ENCODE measurements around the gene OR52K2.
"Not testable (repeated sequence)": the region's sequence is repeated elsewhere in the genome, so short reads cannot be mapped to it uniquely, and the experiment has no call there.

Gene OR52K2

GRCh38 chr11:4448995-4449394 is at the start of gene OR52K2:
TSS of gene OR52K2 (plus strand) at chr11:4449295. CDS start at chr11:4449340, 45 bp downstream.
- no peak for DNase-seq

DNA sequence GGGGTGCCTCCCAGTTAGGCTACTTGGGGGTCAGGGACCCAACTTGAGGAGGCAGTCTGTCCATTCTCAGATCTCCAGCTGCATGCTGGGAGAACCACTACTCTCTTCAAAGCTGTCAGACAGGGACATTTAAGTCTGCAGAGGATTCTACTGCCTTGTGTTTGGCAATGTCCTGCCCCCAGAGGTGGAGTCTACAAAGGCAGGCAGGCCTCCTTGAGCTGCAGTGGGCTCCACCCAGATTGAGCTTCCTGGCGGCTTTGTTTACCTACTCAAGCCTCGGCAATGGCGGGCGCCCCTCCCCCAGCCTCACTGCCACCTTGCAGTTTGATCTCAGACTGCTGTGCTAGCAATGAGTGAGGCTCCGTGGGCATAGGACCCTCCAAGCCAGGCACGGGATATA is 42.9 kb upstream of the OR52K2 start:
- DNase-seq, result not testable (repeated sequence)

DNA sequence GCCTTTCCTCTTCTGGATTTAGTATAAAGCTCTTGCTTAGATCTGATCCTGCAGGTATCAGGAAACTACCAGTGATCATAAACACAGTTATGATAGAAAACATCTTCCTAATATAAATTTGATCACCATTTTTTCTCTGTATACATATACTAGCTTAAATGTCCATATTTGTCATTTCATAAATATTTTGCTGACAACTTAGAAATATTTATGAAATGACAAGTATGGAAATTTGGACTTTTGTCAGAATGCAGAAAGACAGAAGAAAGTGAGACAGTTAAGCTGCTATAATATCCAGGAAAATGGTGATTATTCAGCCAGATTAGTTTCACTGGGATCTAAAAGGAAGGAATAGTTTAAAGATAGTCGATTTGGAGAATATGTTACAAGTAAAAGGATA is 32.8 kb upstream of the OR52K2 start:
- no peak for DNase-seq

- no peak for DNase-seq
Observed at GRCh38 chr11:4416816-4417215, 32.3 kb upstream of the OR52K2 start.

DNA sequence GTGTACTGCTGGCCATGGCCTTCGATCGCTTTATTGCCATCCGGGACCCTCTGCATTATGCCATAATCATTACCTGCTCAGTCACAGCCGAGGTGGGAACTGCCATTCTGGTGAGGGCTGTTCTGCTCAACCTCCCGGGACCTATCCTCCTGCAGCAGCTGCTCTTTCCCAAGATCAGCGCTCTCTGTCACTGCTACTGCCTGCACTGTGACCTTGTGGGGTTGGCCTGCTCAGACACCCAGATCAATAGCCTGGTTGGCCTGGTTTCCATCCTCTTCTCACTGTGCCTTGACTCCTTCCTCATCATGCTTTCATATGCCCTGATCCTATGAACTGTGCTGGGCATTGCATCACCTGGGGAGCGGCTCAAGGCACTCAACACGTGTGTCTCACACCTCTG is 30.7 kb upstream of the OR52K2 start:
- no peak for DNase-seq

GRCh38 chr11:4430051-4430450 is 19.0 kb upstream of the OR52K2 start:
- no peak for DNase-seq

GRCh38 chr11:4433856-4434255 is 15.2 kb upstream of the OR52K2 start:
- no peak for DNase-seq

- no peak for DNase-seq
Observed at GRCh38 chr11:4436411-4436810, 12.7 kb upstream of the OR52K2 start.

DNA sequence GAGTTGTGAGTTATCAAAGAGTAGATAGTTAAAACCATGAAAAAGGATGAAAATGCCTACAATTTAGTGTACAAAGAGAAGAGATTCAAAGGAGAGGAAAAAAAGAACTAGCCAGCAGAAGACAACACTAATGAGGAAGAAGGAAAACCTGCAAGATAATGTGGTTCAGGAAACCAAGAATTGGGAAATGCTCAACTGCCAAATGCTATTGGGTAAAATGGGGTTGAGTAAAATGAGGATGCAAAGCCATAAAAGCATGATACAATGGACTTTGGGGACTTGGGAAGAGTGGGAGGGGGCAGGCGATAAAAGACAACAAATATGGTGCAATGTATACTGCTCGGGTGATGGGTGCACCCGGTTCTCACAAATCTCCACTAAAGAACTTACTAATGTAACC is 7.6 kb upstream of the OR52K2 start:
- DNase-seq, result no peak

GRCh38 chr11:4443232-4443891 is 5.7 kb upstream of the OR52K2 start:
- no peak for DNase-seq

DNA sequence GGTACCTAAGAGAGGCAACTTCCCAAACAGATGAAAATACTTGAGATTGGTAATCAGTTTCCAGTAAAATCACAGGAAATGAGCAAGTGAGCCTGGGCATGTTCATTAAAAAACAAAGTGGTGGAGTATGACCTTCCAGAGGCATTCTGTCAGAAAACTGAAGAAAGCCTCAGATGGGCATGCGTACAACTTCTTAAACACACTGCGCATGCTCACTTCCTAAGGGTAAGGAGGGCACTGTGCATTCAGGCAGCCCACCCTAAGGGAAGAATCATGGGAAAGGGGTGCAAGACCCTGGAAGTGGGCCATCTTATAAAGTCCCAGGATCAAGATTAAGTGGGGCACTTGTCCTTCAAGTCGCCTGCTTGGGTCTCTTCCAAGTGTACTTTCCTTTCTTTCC is 4.0 kb downstream of the OR52K2 start:
- no peak for DNase-seq

DNA sequence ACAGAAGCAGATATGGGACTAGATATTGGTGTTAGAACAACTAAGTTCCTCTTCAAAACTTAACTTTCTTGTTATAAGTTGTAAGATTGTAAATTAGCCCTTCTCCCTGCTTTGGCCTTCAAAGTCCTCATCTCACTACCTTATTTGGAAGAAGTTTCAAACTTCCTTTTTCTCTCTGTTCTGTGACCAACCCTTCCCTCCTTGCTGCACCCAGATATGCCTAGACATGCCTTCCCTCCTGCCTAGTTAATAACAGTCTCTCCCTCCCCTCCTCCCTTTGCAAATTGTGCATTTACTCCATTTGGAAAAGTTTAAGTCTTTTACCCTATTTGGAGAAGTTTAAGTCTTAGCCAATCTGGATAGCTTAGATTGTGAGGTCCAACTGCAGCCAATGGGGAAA is 4.9 kb downstream of the OR52K2 start:
- DNase-seq, result no peak

DNA sequence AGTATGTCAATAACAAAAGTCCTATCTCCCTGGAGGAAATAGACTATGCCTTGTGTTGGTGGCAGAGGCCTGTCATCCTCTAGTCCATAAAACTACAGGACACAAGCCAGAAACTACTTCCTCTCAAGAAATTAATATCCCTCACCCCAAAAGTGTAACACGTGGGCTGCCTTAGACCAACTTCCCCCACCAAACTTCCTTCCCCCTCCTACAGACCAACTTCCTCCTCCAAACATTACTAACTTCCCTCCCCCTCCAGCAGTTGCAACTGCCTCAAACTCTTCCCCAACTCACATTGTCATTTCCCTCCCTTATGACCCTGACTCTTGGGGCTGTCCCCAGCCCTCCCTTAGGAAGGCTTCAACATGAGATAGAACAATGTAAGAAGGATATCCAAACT is 6.3 kb downstream of the OR52K2 start:
- DNase-seq, result no peak

DNA sequence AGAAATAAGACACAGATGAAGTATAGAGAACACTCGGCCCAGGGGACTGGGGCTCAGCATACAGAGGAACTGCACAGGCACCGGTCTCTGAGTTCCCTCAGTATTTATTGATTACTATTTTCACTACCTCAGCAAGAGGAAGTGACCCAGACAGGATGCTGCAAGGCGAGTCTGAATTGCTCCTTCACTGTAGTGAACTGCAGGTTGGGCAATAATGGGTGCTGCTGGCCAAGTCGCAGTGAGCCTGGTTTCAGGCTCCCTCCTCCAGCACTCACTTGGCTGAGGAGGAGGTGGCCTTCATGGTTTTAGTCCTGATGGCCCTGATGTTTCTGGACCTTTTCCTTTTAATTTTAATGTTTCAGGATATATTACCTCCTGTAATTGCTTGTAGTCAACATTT is 10.4 kb downstream of the OR52K2 start:
- DNase-seq, result no peak

DNA sequence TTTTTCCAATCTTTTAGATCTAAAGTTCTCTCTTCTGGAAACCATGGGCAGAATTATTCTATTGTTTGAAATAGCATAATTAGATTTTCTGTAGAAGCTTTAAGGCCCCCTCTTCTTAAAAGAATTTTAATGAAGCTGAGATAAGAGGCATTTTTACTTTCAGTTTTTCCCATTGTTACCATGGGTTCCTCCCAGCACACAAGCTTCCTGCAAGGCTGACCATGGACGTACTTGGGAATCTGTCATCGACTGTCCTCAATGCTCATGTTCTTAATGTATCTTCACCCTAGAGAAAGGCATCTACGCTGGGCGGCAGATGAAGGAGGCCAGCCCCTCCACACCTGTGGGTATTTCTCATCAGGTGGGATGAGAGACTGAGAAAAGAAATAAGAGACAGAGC is 11.1 kb downstream of the OR52K2 start:
- DNase-seq, result no peak

GRCh38 chr11:4464216-4465159 is 15.4 kb downstream of the OR52K2 start:
- DNase-seq, result no peak

DNA sequence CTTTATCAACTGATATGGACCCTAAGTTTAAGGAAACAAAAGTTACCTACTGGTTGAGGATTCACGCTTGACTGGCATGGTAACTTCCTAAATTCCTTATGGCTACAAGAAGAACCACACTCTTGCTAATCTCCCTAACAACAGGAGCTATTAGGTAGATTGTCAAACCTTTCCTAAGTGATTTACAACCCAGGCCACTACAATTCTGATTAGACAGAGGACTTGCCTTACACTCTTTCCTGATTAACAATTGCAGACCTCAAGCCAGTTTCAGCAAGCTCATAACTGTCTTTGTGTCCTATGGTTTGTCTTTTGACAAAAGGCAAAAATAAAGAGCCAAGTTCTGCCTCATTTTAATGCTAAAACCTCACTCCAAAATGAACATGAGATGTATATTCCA is 16.3 kb downstream of the OR52K2 start:
- DNase-seq, result no peak

DNA sequence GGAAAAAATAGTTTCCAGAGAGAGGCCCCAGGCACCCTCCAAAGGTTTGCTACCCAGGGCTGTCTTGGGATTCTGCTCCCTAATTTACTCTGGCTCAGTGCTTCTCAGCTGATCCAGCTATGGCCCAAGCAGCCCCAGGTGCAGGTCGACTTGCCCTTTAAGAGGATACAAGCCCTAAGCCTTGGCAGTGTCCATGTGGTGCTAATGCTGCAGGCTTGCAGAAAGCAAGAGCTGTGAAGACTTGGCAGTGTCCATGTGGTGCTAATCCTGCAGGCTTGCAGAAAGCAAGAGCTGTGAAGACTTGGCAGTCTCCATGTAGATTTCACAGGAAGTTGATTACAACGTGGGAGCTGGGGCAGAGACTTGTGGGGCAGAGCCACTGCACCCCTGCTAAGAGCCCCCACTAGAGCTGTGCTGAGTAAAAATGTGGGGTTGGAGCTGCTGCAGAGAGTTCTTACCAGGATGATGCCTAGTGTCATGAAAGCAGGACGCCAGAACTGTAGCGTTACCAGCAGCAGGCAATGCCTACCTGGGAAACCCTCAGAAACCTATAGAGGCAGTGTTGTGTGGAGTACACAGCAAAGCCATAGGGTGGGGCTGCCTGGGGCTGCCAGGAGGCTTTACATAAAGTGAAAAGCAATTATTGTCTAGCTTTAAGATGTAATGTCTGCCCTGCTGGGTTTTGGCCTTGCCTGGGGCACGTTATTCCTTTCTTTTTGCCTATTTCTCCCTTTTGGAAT is 17.2 kb downstream of the OR52K2 start:
- no peak for DNase-seq

DNA sequence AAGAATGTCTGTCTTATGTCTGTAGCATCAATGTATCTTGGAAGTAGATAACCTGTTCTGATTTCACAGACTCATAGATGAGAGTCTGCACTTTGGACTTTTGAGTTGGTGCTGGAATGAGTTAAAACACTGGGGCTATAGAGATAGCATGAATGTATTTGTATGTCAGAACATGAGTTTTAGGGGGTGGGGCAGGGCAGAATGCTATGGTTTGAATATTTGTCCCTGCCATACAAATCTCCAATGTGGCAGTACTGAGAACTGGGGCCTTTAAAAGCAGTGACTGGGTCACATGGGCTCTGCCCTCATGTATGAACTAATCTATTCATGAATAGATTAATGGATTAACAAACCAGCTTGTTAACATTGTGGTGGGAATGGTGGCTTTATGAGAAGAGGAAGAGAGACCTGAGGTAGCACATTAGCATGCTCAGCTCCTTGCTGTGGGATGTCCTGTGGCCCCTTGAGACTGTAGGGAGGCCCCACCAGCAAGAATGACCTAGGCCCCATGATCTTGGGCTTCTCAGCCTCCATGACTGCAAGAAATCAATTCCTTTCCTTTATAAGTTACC is 17.9 kb downstream of the OR52K2 start:
- DNase-seq, result no peak

DNA sequence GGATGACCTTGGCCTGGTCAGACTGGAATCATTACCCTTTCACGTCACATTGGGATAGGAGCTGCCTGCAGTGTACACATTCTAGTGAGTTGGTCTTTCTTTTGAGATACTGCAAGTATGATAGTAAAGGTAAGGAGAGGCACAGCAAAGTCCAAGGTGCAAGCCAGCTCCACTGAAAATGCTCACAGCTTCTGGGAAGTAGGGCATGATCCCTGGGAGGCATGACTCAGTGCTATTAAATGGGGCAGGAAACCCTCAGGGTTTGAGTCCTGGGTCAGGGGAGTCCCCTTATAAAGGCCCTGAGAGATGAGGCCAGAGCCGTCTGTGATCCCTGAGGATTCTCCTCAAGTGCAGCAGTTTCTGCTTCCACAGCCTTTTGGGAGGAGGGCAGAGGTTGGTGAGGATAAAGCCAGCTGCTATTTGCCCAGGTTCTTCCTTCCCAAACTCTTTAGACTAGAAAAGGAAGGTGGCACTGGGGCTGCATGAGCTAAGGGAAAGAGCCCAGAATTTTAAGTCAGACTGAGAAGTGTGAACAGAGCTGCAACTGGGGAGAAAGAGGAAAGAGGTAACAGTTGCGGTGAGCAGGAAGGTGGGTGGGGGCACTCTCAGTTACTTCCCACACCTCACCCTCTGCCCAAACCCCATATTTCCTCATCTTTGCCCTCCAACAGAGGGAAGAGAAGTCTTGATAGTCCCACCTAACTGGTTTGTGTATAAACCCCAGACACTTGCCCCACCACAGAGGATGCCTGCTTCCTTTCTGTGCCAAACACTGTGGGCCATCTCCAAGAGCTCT is 18.9 kb downstream of the OR52K2 start:
- no peak for DNase-seq

GRCh38 chr11:4479644-4480043 is 30.5 kb downstream of the OR52K2 start:
- DNase-seq, result no peak

- no peak for DNase-seq
Observed at GRCh38 chr11:4480577-4481239, 31.6 kb downstream of the OR52K2 start.
